COR-L47 (cell line): ENCODE measurements around the gene DOC2A.
"Not testable (repeated sequence)": the region's sequence is repeated elsewhere in the genome, so short reads cannot be mapped to it uniquely, and the experiment has no call there.

Source experiments
- DNase-seq: peaks from one replicate; lab custom pipeline; 2025; lab: John Stamatoyannopoulos, UW

DOC2A gene

DNA sequence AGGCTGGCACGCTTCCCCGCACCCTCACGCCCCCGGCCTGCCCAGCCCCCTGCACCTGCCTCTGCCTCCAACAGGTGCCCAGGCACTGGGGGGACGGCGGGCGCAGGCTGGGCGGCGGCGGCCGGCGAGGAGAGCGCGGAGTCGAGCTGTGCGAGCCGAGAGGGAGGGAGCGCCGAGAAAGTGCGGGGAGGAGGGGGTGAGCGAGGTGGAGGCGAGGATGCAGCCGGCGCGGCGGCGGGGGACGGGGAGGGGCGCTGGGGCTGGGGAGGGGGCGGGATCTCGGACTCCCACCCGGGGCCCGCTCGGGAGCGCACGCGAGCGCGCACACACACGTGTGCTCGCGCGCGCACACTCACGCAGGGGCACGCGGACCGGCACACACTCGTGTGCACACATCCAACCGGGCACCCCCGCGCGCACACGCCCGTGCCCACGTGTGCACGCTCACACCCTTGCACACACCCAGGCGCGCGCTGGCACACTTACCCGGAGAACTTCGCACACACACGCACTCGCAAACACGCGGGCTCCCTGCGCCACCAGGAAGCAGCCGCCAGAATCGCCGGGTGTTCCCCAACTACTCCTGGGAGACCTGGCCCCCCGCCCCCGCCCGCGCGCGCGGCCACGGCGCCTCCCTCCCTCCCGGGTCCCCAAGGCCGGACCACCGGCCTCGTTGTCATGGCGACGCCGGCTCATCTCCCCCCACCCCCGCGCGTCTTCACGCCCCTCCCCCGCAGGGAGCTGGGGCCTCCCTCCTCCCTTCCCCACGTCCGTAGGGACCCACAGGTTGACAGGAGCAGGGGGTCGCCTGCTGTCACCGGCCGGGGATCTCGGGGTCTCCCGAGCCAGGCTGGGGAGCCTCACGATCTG is at the start of gene DOC2A:
DOC2A (minus strand) TSS at position 184 of the 870 bp plus-strand sequence. CDS start 805 bp downstream, outside the sequence.
- peak; percentile 67 for DNase-seq

DNA sequence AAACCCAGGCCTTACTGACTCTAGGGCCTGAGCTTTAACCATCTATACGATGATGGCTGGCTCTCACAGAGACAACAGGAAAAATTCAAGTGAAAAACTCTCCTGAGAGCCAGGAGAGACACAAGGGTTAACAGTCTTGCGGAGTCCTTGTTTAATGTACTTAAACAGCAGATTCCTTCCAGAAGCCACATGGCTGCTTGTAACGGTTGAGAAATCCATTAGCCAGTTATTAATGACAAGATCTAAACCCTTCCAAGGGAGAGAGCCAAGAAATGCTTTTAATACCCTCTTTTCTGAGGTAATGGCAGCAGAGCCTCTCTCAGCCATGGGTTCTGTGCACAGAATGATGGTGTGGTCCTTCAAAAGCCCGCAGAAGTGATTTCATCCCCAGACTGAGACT is 49.5 kb upstream of the DOC2A start:
- no peak for DNase-seq

GRCh38 chr16:30054959-30055553 is 44.2 kb upstream of the DOC2A start:
- no peak for DNase-seq

DNA sequence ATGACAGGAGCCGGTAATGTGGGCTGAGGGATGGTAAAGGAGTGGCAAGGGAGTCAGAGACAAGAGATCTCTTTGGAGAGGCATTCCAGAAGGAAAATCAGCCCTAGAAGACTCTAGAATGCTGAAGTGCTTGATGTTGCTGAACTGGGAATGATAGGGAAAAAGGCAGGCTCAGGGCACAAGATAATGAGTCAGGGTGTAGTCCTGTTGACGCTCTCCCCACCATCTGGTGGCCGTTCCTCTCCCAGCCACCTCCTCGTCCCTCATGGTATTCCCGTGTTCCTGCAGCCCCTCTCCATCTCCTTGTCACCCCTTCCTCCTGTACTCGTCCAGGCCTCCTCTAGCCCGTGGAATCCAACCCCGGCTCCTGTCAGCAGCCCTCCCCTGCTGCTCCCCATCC is 43.6 kb upstream of the DOC2A start:
- no peak for DNase-seq

DNA sequence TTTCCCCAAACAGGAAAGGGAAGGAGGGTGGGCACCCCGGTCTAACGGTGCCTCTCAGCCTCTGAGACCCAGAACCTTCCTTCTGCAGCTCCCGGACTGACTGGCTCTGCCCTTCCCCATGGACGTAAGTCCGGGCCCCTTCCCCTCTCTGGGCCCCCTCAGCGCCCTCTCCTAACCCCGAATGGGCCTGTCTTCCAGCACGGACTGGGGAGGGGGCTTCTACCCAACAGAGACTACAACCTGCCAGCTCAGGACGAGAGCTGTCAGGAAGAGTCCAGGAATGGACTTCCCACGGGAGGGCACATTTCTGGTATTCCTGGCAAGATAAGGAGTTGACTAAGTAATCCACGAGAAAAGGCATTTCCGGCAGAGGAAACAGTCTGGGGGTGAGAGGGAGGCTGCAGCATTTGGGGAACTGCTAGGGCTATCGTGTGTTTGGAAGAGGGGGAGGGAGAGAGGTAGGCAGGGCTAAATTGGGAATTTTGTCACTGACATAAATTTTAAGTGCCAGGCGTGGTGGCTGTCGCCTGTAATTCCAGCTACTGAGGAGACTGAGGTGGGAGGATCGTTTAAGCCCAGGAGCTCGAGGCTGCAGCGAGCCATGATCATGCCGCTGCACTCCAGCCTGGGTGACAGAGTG is 42.7 kb upstream of the DOC2A start:
- peak; percentile 22 for DNase-seq

- peak; percentile 96 for DNase-seq
Observed at GRCh38 chr16:30052671-30053372, 42.0 kb upstream of the DOC2A start.

GRCh38 chr16:30051518-30051917 is 40.7 kb upstream of the DOC2A start:
- DNase-seq, result no peak

- DNase-seq, result no peak
Observed at GRCh38 chr16:30049871-30050270, 39.0 kb upstream of the DOC2A start.

GRCh38 chr16:30046588-30046987 is 35.8 kb upstream of the DOC2A start:
- no peak for DNase-seq

GRCh38 chr16:30046178-30046577 is 35.4 kb upstream of the DOC2A start:
- DNase-seq, result no peak

DNA sequence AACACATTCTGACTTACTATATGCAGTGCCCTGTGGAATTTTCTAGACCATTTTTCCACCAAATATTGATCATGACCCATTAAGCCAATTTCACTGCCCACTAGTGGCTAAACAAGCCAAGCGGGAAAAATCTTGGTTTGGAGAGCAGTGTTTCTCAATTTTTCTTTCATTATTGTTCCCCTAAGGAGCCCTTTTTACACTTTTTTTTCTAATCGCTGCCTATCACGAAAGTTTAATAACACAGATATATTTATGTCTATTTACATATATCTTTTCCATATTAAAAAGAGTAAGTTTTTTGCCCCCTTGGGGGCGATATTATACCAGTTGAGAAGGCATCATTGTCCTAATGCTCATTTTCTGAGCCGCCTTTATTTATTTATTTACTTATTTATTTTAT is 31.0 kb upstream of the DOC2A start:
- DNase-seq, result no peak

GRCh38 chr16:30040690-30041089 is 29.9 kb upstream of the DOC2A start:
- DNase-seq, result not testable (repeated sequence)

DNA sequence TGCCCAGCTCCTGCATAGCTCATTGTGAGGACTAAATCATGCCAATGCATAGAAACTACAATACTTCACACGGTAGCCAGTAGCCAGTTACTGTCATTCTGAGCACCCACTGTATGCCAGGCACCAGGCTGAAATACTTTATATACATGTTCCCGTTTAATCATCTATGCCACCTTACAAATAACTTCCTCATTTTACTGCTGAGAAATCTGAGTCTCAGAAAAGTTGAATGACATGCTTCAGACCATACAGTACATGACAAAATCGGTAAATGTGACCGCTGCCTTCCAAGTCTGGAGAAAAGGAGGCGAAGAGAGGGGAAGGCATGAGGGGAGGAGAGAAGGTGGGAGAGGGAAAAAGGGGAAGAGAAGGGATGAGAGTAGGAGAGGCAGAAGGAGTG is 29.4 kb upstream of the DOC2A start:
- no peak for DNase-seq

DNA sequence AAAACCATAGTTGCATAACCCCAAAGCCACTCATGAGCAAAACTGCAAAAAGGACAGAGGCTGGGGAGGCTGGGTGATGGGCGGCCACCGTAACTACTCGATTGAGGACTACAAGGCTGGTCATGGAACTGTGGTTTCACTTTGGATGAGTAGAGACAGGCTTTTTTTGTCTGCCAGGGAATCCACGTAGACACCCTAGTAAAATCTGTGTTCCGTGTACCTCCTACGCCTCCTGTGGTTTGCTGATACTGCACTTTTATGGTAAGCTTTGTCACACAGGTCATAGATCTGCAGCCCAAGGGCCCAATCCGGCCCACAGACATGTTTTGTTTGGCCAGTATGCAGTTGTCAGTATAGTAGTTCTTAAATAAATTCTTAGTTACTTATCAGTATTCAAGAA is 22.4 kb upstream of the DOC2A start:
- no peak for DNase-seq

DNA sequence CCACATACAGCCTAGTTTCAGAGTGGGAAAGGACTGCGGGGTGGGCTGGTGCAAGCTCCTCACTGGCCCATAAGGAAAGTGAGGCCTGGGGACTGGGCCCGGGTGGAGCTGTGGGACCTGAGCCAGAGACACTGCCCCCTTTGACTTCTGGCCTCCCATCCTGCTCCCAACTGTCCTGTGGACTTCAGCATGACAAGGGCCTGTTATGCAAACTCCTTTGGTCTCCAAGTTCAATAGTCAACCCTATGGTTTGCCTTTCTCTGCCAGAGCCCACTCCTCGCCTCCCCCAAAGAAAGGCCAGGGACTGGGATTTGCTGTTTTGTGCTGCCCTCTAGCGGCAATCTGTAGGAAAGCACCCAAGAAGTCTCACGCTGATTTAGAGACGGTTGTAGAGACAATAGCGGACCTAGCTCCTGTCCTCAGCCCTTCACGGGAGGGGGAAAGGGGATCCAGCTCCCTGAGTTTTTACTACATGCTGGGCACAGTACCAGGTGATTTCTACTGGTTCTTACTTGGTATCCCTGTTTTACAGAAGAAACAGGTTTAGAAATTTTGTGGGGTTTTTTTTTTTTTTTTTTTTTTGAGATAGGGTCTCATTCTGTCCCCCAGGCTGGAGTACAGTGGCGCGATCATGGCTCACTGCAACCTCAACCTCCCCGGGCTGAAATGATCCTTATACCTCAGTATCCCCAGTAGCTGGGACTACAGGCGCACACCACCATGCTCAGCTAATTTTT is 21.4 kb upstream of the DOC2A start:
- peak; percentile 73 for DNase-seq

DNA sequence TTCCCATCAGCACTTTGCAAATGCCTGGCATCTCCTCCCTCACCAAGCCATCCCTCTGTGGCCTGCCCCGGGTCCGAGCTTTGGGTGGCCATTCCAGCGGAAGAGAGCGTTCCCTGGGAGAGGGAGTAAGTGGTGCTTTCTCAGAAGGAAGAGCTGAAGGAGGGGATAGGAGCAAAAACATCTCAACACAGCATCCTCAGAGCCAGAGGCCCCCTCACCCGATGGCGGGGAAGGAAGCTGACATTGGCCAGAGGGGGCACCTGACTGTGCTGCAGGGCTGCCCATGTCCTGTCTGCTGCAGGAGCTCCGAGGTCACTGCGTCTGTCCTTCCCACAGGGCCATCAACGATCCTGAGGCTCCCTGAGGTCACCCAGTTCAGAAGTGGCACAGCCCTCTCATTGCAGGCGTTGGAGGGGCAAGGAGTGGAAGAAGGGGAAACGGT is 20.7 kb upstream of the DOC2A start:
- DNase-seq, result no peak

- DNase-seq, result peak; percentile 54
Observed at GRCh38 chr16:30030841-30031413, 20.1 kb upstream of the DOC2A start, which contains the start of gene TLCD3B. Gene TLCD3B (minus strand): TSS chr16:30031271. CDS start chr16:30030527, 744 bp downstream.

DNA sequence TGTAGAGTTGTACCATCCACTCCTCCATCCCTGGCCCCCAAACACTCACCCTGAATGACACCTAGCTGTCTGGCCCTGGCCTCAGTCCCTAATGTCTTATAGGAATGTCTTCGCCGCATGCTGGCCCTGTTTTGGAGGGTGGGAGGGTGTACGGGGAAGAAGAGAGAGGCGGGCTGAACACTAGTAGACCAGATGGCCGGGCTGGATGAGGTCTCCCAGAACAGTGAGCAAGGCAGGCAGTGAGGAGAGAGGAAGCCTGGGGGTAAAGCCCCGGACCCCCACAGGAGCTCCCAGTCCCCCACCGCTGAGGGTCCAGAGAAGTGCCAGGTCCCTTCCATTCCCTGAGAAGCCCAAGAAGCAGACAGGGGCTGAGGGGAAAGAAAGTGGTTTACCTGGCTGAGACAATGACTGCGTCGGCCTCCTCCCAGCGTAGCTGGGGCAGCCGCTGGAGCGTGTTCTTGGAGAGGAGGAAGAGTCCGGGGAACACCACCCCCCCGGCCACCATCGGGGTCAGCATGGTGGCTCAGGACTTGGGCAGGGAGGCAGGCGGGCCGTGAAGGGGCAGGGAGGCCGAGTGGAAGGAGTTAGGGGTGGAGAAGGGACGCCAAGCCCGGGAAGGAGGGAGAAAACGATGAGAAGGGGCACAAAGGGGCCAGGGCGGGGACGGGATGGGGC is 19.3 kb upstream of the DOC2A start:
- no peak for DNase-seq

GRCh38 chr16:30028438-30029076 is 17.7 kb upstream of the DOC2A start:
- DNase-seq, result no peak
